ENCODE data around the gene KHSRP.

Gene KHSRP

GRCh38 chr19:6442087-6442688 is 17.6 kb upstream of the KHSRP start:
- Histone ChIP-seq H3K4me3 (ENCODE audit: severe bottlenecking) (no peak overlapping the region), H3K4me1 (ENCODE audit: insufficient read depth, poor library complexity, severe bottlenecking) (no peaks in the 10 kb centered on the region), H3K9me3 (ENCODE audit: severe bottlenecking) (no peaks in the 10 kb centered on the region), H3K27ac (ENCODE audit: poor library complexity, severe bottlenecking) (no peak overlapping the region), H3K27me3 (ENCODE audit: insufficient read depth, poor library complexity, severe bottlenecking) (no peaks in the 10 kb centered on the region), H3K36me3 (ENCODE audit: low read depth) (no peaks in the 10 kb centered on the region)
- DNase-seq (ENCODE audit: low spot score): no peak
- TF ChIP-seq, protein P1, sequence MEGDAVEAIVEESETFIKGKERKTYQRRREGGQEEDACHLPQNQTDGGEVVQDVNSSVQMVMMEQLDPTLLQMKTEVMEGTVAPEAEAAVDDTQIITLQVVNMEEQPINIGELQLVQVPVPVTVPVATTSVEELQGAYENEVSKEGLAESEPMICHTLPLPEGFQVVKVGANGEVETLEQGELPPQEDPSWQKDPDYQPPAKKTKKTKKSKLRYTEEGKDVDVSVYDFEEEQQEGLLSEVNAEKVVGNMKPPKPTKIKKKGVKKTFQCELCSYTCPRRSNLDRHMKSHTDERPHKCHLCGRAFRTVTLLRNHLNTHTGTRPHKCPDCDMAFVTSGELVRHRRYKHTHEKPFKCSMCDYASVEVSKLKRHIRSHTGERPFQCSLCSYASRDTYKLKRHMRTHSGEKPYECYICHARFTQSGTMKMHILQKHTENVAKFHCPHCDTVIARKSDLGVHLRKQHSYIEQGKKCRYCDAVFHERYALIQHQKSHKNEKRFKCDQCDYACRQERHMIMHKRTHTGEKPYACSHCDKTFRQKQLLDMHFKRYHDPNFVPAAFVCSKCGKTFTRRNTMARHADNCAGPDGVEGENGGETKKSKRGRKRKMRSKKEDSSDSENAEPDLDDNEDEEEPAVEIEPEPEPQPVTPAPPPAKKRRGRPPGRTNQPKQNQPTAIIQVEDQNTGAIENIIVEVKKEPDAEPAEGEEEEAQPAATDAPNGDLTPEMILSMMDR (IDR thresholded peaks at IDR 0.05; ENCODE audit: poor library complexity, severe bottlenecking): no peak
- no peak for ATAC-seq (ENCODE audit: low read depth)

- TF ChIP-seq, protein P1 (IDR thresholded peaks at IDR 0.05; ENCODE audit: poor library complexity, severe bottlenecking): no peak
- H3K27ac ChIP-seq (ENCODE audit: poor library complexity, severe bottlenecking): no peak overlapping the region
- no peaks in the 10 kb centered on the region for H3K27me3 ChIP-seq (ENCODE audit: insufficient read depth, poor library complexity, severe bottlenecking)
- no peaks in the 10 kb centered on the region for H3K36me3 ChIP-seq (ENCODE audit: low read depth)
- H3K4me1 ChIP-seq (ENCODE audit: insufficient read depth, poor library complexity, severe bottlenecking): no peaks in the 10 kb centered on the region
- H3K9me3 ChIP-seq (ENCODE audit: severe bottlenecking): no peaks in the 10 kb centered on the region
- ATAC-seq (ENCODE audit: low read depth) (no peak), DNase-seq (ENCODE audit: low spot score) (no peak)
- H3K4me3 ChIP-seq (ENCODE audit: severe bottlenecking): no peak overlapping the region
Observed at GRCh38 chr19:6440905-6441304, 16.3 kb upstream of the KHSRP start.

- DNase-seq (ENCODE audit: low spot score) (no peak), ATAC-seq (ENCODE audit: low read depth) (no peak)
- Histone ChIP-seq H3K4me1 (ENCODE audit: insufficient read depth, poor library complexity, severe bottlenecking) (no peaks in the 10 kb centered on the region), H3K36me3 (ENCODE audit: low read depth) (no peaks in the 10 kb centered on the region), H3K27ac (ENCODE audit: poor library complexity, severe bottlenecking) (no peak overlapping the region), H3K9me3 (ENCODE audit: severe bottlenecking) (no peaks in the 10 kb centered on the region), H3K27me3 (ENCODE audit: insufficient read depth, poor library complexity, severe bottlenecking) (no peaks in the 10 kb centered on the region), H3K4me3 (ENCODE audit: severe bottlenecking) (no peak overlapping the region)
- TF ChIP-seq, protein P1 (IDR thresholded peaks at IDR 0.05; ENCODE audit: poor library complexity, severe bottlenecking): no peak
Observed at GRCh38 chr19:6439743-6440142, 15.1 kb upstream of the KHSRP start.

- Histone ChIP-seq H3K4me1 (ENCODE audit: insufficient read depth, poor library complexity, severe bottlenecking) (no peaks in the 10 kb centered on the region), H3K9me3 (ENCODE audit: severe bottlenecking) (no peaks in the 10 kb centered on the region), H3K27ac (ENCODE audit: poor library complexity, severe bottlenecking) (no peak within 1 kb of the TSS), H3K27me3 (ENCODE audit: insufficient read depth, poor library complexity, severe bottlenecking) (no peaks in the 10 kb centered on the region), H3K36me3 (ENCODE audit: low read depth) (no peaks in the 10 kb centered on the region), H3K4me3 (ENCODE audit: severe bottlenecking) (no peak within 1 kb of the TSS)
- TF ChIP-seq, protein P1 (IDR thresholded peaks at IDR 0.05; ENCODE audit: poor library complexity, severe bottlenecking): no peak
- ATAC-seq (ENCODE audit: low read depth) (no peak), DNase-seq (ENCODE audit: low spot score) (no peak)
Observed at GRCh38 chr19:6433663-6434062, 9.1 kb upstream of the KHSRP start, which contains the start of gene SLC25A41. Gene SLC25A41, minus strand, starts transcription at chr19:6433763. Its CDS starts 70 bp downstream, at chr19:6433693.

GRCh38 chr19:6433165-6433564 is 8.6 kb upstream of the KHSRP start:
- no peaks in the 10 kb centered on the region for H3K9me3 ChIP-seq (ENCODE audit: severe bottlenecking)
- ATAC-seq (ENCODE audit: low read depth): no peak

More at GRCh38 chr19:6433165-6433564, 8.6 kb upstream of the KHSRP start:
- no peak for DNase-seq (ENCODE audit: low spot score)
- Histone ChIP-seq H3K27ac (ENCODE audit: poor library complexity, severe bottlenecking) (no peak overlapping the region), H3K27me3 (ENCODE audit: insufficient read depth, poor library complexity, severe bottlenecking) (no peaks in the 10 kb centered on the region), H3K36me3 (ENCODE audit: low read depth) (no peaks in the 10 kb centered on the region), H3K4me3 (ENCODE audit: severe bottlenecking) (no peak overlapping the region), H3K4me1 (ENCODE audit: insufficient read depth, poor library complexity, severe bottlenecking) (no peaks in the 10 kb centered on the region)
- TF ChIP-seq, protein P1 (IDR thresholded peaks at IDR 0.05; ENCODE audit: poor library complexity, severe bottlenecking): no peak

Measured in RWPE2 (cell line).